A673 (cell line): ENCODE results near the gene LRRC27.

ENCODE experiments used
- EZH2 ChIP-seq: fragments of 200-600 bp; sonication (generic); IDR thresholded peaks from 2 replicates; pipeline ENCODE4 v1.6.1; 2017; ENCODE audit warnings: borderline replicate concordance, low read depth, mild to moderate bottlenecking, mixed read lengths, antibody characterized with exemption, low read length; ENCODE audit not compliant: poor library complexity, severe bottlenecking
- TF ChIP-seq, protein P1 (sequence below): fragments of 300-800, 200-600 bp; sonication (generic); conservative IDR thresholded peaks from 2 replicates; pipeline ENCODE4 v1.5.1; 2017; ENCODE audit warnings: low read depth, mild to moderate bottlenecking, antibody characterized with exemption, low read length, moderate library complexity, mixed read lengths

- TF ChIP-seq EZH2: no peak
- TF ChIP-seq, protein P1, sequence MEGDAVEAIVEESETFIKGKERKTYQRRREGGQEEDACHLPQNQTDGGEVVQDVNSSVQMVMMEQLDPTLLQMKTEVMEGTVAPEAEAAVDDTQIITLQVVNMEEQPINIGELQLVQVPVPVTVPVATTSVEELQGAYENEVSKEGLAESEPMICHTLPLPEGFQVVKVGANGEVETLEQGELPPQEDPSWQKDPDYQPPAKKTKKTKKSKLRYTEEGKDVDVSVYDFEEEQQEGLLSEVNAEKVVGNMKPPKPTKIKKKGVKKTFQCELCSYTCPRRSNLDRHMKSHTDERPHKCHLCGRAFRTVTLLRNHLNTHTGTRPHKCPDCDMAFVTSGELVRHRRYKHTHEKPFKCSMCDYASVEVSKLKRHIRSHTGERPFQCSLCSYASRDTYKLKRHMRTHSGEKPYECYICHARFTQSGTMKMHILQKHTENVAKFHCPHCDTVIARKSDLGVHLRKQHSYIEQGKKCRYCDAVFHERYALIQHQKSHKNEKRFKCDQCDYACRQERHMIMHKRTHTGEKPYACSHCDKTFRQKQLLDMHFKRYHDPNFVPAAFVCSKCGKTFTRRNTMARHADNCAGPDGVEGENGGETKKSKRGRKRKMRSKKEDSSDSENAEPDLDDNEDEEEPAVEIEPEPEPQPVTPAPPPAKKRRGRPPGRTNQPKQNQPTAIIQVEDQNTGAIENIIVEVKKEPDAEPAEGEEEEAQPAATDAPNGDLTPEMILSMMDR: no peak
Measured at GRCh38 chr10:132411561-132412253, 79.7 kb downstream of the LRRC27 start.
